DMS153 (cell line): ENCODE data around the gene CD40.
"Not testable (repeated sequence)": the region's sequence is repeated elsewhere in the genome, so short reads cannot be mapped to it uniquely, and the experiment has no call there.

Source experiments
- DNase-seq: peaks from one replicate; lab custom pipeline; 2025; lab: John Stamatoyannopoulos, UW

Gene CD40

DNA sequence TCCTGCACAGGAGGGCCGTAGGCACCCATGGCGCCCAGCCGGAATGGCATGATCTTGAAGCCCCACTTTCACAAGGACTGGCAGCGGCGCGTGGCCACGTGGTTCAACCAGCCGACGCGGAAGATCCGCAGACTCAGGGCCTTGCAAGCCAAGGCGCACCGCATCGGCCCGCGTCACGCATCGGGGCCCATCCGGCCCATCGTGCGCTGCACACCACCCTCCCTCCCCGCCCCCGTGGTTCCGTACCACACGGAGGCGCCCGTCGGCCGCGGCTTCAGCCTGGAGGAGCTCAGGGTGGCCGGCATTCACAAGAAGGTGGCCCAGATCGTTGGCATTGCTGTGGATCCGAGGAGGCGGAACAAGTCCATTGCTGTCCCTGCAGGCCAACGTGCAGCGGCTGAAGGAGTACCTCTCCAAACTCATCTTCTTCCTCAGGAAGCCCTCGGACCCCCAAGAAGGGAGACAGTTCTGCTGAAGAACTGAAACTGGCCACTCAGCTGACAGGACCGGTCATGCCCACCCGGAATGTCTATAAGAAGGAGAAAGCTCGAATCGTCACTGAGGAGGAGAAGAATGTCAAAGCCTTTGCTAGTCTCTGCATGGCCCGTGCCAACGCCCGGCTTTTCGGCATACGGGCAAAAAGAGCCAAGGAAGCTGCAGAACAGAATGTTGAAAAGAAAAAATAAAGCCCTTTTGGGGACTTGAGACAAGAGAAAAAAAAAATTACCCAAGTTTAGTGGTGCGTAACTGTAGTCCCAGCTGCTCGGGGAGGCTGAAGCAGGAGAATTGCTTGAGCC lies 18.4 kb upstream of the CD40 start:
- no peak for DNase-seq

DNA sequence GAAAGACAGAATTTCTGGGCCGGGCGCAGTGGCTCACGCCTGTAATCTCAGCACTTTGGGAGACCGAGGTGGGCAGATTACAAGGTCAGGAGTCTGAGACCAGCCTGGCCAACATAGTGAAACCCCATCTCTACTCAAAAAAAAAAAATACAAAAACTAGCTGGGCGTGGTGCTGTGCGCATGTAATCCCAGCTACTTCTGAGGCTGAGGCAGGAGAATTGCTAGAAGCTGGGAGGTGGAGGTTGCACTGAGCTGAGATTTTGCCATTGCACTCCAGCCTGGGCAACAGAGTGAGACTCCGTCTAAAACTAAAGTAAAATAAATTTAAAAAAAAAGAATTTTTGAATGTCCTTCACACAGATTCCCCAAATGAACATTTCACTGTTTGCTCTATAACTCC lies 17.7 kb upstream of the CD40 start:
- DNase-seq, result not testable (repeated sequence)

- no peak for DNase-seq
Measured at GRCh38 chr20:46100988-46101387, 17.1 kb upstream of the CD40 start.

GRCh38 chr20:46101957-46102356 lies 16.2 kb upstream of the CD40 start:
- DNase-seq, result no peak

GRCh38 chr20:46102940-46103339 lies 15.2 kb upstream of the CD40 start:
- DNase-seq, result no peak

DNA sequence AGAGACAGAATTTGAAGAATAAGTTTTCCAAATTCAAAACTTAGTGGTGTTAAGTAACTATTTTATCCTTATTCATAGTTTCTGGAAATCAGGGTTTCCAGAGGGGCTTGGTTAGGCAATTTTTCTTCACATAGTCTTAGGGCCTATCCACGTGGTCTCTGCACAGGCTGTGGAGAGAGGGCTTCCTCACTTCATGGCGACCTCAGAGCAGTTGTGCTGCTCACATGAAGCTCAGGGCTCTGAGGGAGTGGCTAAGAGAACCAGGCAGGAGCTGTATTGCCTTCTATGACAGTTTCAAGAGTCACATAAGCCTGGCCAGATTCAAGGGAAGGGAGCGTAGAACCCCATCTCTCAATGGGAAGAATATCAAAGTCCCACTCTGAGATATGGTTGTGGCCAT lies 13.9 kb upstream of the CD40 start:
- no peak for DNase-seq

DNA sequence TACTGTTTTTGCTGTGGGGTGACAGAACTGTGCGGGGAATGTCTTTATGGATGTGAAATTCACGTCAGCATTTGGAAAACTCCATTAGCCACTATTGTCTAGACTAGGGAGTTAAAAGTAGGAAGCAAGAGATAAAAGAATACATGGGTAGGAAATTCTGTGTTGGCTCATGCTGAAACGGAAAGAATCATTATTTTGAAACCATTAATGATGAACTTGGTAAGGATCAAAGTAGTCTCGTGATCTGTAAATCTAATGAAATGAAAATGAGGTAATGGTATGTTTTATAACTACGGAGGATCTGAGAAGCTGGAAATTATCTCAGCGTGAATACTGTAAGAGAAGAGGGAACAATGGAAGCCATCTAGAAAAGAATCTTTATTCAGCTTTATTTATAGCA lies 11.1 kb upstream of the CD40 start:
- DNase-seq, result no peak

GRCh38 chr20:46108435-46108841 lies 9.7 kb upstream of the CD40 start:
- no peak for DNase-seq

DNA sequence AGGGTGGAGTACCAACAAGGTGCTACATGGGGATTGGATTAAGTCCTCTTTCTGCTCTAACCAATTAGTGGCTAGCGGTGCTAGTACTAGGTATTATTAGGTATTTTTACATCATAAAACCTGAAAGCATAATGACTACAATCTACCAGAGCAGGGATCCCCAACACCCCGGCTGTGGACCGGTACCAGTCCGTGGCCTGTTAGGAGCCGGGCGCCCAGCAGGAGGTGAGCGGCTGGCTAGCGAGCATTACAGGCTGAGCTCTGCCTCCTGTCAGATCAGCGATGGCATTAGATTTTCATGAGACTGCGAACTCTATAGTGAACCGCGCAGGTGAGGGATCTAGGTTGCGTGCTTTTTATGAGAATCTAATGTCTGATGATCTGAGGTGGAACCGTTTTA lies 9.1 kb upstream of the CD40 start:
- no peak for DNase-seq

GRCh38 chr20:46111028-46111835 lies 6.9 kb upstream of the CD40 start:
- no peak for DNase-seq

GRCh38 chr20:46111836-46112212 lies 6.3 kb upstream of the CD40 start:
- no peak for DNase-seq

DNA sequence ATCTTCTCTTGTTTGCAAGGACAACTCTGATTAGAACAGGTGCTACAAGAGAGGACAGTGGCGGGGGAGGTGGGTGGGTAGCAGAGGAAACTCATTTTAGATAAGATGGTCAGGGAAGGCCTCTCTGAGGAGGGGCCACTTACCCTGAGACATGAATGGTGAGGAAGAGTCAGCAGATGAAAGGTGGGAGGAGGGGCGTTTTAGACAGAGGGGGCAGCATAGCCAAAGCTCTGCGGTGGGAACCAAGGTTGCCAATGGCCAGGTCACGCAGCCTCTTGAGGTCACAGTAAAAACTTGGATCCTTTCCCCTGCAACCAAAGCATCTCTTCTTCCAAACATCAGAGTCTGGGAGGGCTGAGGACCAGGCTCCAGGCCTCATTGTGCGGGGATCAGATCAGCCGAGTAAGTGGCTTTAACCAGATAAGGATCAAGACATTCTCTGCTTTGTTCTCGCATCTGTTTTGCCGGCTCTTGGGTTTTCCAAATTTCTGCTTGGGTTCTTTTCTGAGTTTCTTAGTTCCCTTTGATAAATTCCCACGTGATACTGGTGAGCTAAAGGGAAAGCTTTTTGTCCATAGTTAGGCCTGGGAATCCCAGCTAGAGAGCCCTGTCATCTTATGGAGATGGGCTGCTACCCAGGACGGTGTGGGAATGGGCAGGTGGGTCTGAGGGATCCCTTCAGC lies 5.5 kb upstream of the CD40 start:
- no peak for DNase-seq

GRCh38 chr20:46113113-46113470 lies 5.0 kb upstream of the CD40 start:
- DNase-seq, result no peak

GRCh38 chr20:46114449-46114848 lies 3.7 kb upstream of the CD40 start:
- no peak for DNase-seq

- DNase-seq, result no peak
Measured at GRCh38 chr20:46118481-46119020, 437 bp downstream of the CD40 start.

DNA sequence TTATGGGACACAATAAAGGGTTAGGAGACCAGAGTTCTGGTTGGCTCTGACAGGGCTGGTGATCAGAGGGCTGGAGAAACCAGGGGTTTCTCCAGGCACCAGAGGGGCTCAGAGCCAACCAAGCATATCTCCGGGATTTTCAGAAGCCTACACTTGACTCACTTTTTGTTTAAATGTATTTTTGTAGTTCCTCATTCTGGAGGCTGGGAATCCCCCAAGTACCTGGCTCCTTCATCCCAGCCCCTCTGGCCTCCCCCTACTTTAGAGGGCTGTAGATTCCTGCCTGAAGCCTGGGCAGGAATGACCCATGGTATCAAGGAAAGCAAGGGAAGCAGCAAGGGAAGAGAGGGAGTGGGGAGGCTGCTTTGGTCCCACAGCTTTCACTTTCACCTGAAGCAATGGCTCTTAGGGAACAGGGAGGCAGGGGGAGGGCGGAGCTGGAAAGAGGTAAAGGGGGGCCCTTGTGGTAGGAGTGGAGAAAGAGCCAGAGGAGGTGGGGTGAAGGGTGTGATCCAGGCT lies 973 bp downstream of the CD40 start:
- no peak for DNase-seq

DNA sequence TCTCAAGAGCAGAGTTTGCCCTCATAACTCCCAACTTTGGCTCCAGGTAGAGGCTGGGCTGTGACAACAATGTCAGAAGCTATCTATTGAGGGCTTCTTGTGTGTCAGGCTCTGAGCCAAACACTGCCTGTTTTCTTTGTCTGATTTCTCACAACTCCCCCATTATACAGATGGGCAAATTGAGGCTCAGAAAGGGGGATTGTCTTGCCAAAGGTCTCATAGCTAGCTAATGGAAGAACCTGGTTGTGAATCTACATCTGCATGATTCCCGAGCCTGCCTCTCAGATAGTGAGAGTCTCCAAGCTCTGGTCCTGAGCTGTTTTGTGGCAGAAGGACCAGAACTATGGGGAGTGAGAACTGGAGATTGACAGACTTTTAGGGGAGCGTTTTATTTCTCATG lies 1.4 kb downstream of the CD40 start:
- DNase-seq, result no peak

GRCh38 chr20:46120136-46120535 lies 2.0 kb downstream of the CD40 start:
- no peak for DNase-seq

- DNase-seq, result no peak
Measured at GRCh38 chr20:46121184-46121930, 3.2 kb downstream of the CD40 start.

- DNase-seq, result no peak
Measured at GRCh38 chr20:46122071-46122470, 4.0 kb downstream of the CD40 start.
